ENCODE measurements around the gene BAZ2B.
A peak's percentile ranks its signal among the peaks of the same experiment; 100 is the strongest.
"Not testable (repeated sequence)": the region's sequence is repeated elsewhere in the genome, so short reads cannot be mapped to it uniquely, and the experiment has no call there.

Gene BAZ2B

GRCh38 chr2:159456500-159457426 is 159.6 kb downstream of the BAZ2B start:
- DNase-seq = no peak

- no peak for DNase-seq
Measured at GRCh38 chr2:159455330-159455918, 160.9 kb downstream of the BAZ2B start.

- DNase-seq = peak; percentile 9
Measured at GRCh38 chr2:159454185-159454584, 162.2 kb downstream of the BAZ2B start.

- DNase-seq = no peak
Measured at GRCh38 chr2:159450180-159450579, 166.2 kb downstream of the BAZ2B start.

- DNase-seq = no peak
Measured at GRCh38 chr2:159449504-159450124, 166.7 kb downstream of the BAZ2B start.

- no peak for DNase-seq
Measured at GRCh38 chr2:159446817-159447216, 169.5 kb downstream of the BAZ2B start.

- no peak for DNase-seq
Measured at GRCh38 chr2:159446201-159446600, 170.1 kb downstream of the BAZ2B start.

GRCh38 chr2:159445307-159445706 is 171.0 kb downstream of the BAZ2B start:
- no peak for DNase-seq

GRCh38 chr2:159444754-159445153 is 171.6 kb downstream of the BAZ2B start:
- DNase-seq = no peak

- no peak for DNase-seq
Measured at GRCh38 chr2:159442159-159442852, 174.0 kb downstream of the BAZ2B start.

- DNase-seq = no peak
Measured at GRCh38 chr2:159441182-159441581, 175.2 kb downstream of the BAZ2B start.

GRCh38 chr2:159439421-159439820 is 176.9 kb downstream of the BAZ2B start:
- no peak for DNase-seq

GRCh38 chr2:159438720-159439353 is 177.5 kb downstream of the BAZ2B start:
- no peak for DNase-seq

- no peak for DNase-seq
Measured at GRCh38 chr2:159438284-159438683, 178.1 kb downstream of the BAZ2B start.

GRCh38 chr2:159432610-159433009 is 183.7 kb downstream of the BAZ2B start:
- DNase-seq = no peak

GRCh38 chr2:159427048-159427447 is 189.3 kb downstream of the BAZ2B start:
- no peak for DNase-seq

- no peak for DNase-seq
Measured at GRCh38 chr2:159419403-159419802, 196.9 kb downstream of the BAZ2B start.

GRCh38 chr2:159411460-159411859 is 204.9 kb downstream of the BAZ2B start:
- no peak for DNase-seq

GRCh38 chr2:159410276-159410675 is 206.1 kb downstream of the BAZ2B start:
- no peak for DNase-seq

GRCh38 chr2:159409116-159409800 is 207.1 kb downstream of the BAZ2B start:
- DNase-seq = no peak

GRCh38 chr2:159402790-159403189 is 213.6 kb downstream of the BAZ2B start:
- no peak for DNase-seq

GRCh38 chr2:159402160-159402559 is 214.2 kb downstream of the BAZ2B start:
- not testable (repeated sequence) for DNase-seq

Data from DMS53 (cell line).